AG09319 (cell line): Measurements from ENCODE around the gene SHISA9.

ENCODE experiments used
- DNase-seq: peaks from one replicate; pipeline ENCODE4 v3.0.0-alpha.2; 2010; ENCODE audit warnings: low read depth; ENCODE audit errors: extremely low read depth
- TF ChIP-seq, protein P1 (sequence below): IDR thresholded peaks from 2 replicates; pipeline ENCODE4 v1.5.1; 2011; ENCODE audit warnings: low read depth, mild to moderate bottlenecking, inconsistent platforms, low read length, moderate library complexity

SHISA9 gene

DNA sequence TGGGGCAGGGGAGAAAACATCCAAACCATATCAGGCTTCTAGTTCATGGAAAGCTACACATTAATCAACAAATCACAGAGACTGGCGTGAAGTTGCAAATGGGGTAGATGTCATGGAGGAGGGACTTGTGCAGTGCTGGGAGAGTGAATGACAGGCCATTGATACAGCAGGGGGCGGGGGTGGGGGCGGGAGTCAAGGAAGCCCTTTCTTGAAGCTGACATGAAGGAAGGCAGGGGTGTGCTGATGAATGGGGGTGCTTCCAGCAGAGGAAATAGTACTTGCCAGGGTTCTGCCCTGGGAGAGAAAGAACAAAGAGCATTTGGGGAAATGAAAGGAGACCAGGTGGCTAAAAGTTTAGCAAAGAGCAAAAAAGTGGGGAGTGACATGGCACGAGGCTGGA, 269.9 kb downstream of the SHISA9 start:
- DNase-seq = no peak

DNA sequence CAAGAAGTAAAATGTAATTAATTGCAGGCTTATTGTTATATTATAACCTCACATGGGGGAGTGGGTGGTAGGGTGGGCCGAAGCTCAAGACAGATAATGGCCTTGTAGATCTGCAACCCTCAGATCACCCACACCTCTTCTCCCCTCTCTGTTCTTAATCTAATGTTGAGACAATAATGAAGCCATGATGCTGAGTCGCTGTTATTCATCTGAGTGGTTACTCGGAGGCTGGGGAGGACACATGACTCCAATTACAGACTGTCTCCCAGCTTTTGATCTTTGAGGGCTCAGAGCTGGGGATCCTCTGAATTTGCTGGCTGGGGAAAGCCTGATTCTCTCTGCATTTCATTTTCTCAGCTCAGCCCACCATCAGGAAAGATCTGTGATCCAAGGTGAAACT, 275.3 kb downstream of the SHISA9 start:
- no peak for DNase-seq
- TF ChIP-seq, protein P1, sequence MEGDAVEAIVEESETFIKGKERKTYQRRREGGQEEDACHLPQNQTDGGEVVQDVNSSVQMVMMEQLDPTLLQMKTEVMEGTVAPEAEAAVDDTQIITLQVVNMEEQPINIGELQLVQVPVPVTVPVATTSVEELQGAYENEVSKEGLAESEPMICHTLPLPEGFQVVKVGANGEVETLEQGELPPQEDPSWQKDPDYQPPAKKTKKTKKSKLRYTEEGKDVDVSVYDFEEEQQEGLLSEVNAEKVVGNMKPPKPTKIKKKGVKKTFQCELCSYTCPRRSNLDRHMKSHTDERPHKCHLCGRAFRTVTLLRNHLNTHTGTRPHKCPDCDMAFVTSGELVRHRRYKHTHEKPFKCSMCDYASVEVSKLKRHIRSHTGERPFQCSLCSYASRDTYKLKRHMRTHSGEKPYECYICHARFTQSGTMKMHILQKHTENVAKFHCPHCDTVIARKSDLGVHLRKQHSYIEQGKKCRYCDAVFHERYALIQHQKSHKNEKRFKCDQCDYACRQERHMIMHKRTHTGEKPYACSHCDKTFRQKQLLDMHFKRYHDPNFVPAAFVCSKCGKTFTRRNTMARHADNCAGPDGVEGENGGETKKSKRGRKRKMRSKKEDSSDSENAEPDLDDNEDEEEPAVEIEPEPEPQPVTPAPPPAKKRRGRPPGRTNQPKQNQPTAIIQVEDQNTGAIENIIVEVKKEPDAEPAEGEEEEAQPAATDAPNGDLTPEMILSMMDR = no peak

More for the DNA sequence above, 269.9 kb downstream of the SHISA9 start:
- TF ChIP-seq, protein P1 = no peak

DNA sequence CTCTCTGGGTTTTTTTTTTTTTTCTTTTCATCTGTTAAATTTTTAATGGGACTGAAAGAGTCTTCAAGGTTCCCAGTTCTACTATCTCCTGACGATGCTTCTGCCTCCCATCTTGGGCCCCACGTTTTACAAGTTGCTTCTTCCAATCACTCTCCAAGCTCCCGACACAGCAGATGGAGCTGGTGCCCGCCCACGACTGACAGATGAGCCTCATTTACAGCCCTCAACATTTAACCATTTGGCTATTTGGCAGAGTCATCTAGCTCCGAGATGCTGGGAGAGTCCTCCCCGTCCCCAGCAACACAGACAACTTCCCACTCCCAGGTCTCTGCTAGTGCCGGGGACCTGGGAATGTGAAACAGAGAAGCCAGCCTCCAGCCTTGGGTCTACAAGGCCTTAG, 276.9 kb downstream of the SHISA9 start:
- no peak for DNase-seq
- TF ChIP-seq, protein P1 = no peak

DNA sequence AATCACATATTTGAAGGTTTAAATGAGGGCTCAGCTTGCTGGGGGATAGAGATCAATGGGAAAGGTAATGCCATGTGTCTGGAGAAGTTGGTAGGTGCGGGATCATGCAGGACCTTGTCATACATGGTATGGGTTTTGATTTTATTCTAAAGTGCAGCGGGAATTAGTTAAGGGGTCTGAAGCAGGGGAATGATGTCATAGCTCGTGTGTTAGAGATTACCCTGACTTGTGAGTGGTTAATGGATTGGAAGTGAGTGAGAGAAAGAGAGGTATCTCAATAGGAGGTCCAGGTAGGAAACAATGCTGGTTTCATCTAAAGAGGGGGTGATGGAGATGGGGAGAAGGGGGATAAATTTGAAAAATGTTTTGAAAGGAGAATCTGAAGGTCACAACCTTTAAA, 280.0 kb downstream of the SHISA9 start:
- DNase-seq = no peak
- TF ChIP-seq, protein P1 = no peak

DNA sequence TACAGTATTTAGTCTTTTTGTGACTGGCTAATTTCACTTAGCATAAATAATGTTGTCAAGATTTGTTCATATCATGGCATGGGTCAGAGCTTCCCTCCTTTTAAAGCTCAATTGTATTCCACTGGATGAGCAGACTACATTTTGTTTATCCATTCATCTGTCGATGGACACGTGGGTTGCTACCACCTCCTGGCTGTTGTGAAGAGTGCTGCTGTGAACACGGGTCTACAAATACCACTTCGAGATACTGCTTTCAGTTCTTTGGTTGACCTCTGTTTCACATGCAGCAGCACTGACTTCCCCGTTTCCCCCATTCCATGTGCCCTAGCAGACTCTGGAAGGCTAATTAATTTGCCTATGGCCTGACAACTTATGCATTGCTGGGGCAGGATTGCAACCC, 285.4 kb downstream of the SHISA9 start:
- TF ChIP-seq, protein P1 = no peak
- no peak for DNase-seq

DNA sequence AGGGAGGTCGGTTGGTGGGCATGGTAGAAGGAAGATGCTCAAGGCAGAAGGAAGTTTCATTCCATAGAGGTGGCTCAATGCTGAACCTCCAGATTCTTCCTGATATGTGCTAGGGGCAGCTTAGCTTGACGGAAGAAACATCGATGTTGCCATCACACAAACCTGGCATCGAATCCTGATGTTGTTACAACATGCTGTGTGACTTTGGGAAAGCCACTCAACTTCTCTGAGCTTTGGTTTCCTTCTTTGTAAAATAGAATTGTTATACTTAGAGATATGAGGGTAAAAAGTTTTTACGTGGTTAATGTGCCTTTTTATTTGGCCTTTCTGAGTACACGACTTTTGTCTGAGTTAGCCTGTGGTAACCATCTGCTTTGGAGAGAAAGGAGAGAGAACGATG, 287.9 kb downstream of the SHISA9 start:
- DNase-seq = no peak
- TF ChIP-seq, protein P1 = no peak

DNA sequence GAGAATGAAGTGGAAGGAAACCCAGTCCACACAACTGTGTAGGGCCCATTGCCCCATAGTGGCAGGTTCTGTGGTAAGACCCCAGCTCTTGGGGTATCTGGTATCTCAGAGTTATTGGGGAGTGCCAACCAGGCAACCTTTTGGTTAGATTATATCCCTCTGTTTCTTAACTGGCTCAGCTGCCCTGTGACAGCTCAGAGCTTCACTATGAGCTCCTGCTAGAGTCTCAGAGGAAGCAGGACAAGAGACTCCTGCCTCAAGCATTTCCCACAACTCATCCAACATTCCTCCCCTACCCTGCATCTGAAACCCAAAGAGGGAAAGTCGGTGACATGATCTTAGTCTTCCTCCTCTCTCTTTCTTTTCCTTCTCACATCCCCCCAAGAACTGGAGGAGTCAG, 292.3 kb downstream of the SHISA9 start:
- DNase-seq = no peak
- TF ChIP-seq, protein P1 = no peak

DNA sequence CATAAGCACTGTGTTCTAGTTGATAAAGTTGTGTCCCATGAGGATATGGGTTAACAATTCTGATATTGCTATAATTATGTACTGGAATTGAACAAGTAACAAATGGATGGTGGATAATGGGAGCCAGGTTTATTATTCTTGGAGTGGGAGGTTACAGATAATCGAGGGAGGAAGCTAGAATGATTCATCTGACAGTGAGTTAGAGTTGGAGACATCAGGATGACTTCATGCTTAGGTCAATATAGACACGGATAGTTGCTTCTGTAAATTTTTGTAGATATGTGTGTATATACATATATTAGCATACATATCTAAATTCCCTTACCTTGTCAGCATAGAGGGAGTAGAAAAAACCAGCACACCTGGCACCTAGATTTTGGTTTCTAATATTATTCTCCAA, 293.4 kb downstream of the SHISA9 start:
- DNase-seq = no peak

More for the DNA sequence above, 293.4 kb downstream of the SHISA9 start:
- TF ChIP-seq, protein P1 = no peak
